ENCODE data around the gene MDK.
A peak's percentile ranks its signal among the peaks of the same experiment; 100 is the strongest.

The MDK gene, protein sequence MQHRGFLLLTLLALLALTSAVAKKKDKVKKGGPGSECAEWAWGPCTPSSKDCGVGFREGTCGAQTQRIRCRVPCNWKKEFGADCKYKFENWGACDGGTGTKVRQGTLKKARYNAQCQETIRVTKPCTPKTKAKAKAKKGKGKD

DNA sequence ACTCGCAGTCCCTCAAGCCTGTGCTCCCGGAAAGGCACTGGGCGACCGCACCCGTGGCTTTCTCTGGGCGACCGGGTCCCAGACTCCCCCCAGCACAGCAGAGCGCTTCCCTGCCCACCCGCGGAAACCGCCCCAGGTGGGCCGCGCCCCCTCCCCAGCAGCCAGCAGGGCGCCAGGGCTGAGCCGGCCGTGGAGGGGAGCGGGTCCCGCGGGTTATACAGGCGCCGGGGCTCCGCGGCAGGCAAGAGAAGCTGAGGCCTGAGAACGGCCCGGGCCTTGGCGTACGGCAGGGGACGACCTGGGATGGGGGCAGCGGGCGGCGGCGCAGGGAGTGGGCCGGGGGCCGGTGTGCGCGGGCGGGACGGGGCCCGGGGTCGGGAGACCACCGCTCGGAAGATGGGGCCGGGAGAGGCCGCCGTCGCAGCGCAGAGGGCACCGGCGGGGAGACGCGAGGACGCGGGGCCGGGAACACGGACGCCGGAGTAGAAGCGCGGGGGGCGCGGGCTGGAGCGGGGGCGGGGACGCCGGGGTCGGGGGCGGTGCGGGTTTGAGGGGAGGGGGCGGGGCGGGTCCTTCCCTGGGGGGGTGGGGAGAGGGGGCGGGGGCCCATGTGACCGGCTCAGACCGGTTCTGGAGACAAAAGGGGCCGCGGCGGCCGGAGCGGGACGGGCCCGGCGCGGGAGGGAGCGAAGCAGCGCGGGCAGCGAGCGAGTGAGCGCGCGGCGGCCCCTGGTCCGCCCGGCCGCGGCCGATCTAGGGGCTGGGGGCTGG lies at the start of gene MDK:
Gene MDK (plus strand): TSS at position 622 of the 771 bp plus-strand sequence. CDS start 389 bp downstream, outside the sequence.
- DNase-seq, result peak; percentile 52

DNA sequence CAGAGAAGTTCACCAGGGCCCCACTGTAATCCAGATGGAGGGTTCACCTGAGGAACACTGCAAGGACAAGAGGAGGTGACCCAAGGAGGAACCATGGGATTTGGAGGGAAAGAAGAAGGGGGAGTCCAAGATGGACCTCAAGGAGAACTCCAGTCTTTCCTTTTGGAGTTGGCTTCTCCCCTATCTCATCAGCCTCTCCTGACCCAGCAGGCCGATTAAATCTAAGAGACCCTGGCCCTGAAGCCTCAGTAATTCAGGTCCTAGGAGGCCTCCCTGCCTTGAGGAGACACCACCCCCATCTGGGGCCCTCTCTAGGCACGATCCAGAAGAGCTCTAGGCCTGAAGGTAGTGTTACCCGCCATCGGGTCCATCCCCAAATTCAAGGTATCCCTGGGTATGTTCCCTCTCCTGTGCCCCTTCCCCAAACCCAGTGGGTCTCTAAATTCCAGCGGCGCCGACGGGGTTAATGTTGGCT lies 49.3 kb upstream of the MDK start:
- no peak for DNase-seq

DNA sequence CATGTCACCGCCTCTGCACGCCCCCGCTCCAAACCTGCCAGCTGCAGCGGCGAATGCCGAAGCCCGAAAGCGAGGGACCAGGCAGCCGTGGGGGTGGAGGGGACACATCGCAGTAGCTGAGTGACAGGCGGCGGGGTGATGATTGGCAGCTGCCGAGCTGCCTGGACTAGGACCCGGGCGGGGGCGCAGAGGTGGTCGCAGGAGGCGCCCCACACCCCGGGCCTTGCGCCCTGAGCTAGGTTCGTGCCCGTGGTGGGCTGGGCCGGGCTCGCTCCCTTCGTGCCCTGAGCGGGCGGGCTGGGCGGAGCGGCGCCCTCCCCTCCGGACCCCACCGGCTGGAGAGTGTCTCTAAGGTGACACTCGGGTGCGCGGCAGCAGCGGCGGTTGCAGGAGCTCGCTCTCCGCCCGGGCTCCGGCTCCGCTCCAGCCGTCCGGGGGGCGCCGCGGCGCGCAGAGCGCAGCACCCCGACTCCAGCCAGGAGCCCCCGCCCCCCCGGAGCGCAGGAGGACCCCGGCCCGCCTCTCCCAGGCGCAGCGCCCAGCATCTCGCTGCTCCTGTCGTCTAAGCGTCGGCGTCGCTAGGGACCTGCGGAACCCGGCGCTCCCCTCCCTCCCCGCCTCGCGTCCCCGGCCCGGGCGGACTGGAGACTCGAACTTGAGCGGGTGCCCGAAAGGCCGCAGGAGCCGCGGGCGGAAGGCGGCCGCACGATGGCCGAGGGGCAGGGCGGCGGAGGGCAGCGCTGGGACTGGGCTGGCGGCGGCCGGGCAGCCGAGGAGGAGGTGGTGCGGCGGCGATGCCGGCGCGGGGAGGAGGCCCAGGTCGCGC lies 48.7 kb upstream of the MDK start:
- no peak for DNase-seq

DNA sequence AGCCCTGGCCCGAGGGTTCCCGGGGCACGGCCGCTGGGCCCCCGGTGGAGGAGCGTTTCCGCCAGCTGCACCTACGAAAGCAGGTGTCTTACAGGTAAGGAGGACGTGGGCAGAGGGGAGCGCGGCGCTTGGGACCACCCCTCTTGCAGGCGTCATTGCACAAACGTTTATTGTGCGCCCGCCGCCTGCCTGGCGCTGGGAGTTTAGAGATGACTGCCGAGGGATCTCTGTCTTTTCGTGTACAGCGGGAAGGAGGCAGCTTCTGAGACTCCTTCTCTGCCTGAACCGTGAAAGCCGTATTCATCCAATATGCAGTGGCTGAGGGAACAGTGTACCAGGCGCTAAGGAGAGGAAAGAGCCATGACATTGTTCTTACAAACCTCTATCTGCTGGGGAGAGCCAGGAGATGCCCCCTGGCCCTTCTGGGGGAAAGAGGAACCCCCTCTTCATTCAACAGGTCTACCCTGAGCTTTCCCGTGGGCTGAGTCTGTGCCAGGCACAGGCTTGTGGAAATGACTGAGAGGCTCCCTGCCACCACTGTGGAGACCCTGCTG lies 48.0 kb upstream of the MDK start:
- DNase-seq, result no peak

DNA sequence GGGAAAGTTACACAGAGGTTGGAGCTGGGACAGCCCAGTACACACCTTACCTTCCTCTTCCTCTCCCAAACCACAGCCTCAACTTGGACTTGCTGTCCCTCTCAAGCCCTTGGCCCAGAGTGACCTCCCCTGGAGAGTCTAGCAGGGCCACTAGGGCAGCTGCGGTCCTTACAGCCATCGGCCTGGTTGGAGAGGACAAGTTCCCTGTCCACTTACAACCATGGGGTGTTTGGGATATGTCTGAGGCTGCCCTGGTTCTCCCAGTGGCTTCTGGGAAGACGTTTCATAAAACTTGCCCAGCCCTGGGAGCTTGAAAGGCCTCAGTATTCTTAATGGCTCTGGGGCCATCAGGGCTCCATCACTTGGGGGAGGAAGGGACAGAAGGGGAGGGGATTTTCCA lies 47.3 kb upstream of the MDK start:
- DNase-seq, result no peak

DNA sequence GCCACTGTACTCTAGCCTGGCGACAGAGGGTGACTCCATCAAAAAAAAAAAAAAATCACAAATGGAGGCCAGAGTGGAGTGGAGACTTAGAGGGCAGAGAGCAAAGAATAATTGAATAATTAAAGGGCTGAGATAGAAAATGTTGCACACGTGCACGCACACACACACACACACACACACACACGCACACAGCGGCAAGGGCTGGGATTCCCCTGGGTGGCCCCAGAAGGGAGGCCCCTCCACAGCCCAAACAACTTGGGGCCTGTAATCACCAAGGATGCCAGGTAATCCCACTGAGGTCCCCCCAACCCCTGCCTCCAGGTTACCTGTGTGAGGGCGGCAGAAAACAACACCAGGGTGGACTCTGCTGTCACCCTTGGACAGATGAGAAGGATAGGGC lies 46.2 kb upstream of the MDK start:
- DNase-seq, result no peak

DNA sequence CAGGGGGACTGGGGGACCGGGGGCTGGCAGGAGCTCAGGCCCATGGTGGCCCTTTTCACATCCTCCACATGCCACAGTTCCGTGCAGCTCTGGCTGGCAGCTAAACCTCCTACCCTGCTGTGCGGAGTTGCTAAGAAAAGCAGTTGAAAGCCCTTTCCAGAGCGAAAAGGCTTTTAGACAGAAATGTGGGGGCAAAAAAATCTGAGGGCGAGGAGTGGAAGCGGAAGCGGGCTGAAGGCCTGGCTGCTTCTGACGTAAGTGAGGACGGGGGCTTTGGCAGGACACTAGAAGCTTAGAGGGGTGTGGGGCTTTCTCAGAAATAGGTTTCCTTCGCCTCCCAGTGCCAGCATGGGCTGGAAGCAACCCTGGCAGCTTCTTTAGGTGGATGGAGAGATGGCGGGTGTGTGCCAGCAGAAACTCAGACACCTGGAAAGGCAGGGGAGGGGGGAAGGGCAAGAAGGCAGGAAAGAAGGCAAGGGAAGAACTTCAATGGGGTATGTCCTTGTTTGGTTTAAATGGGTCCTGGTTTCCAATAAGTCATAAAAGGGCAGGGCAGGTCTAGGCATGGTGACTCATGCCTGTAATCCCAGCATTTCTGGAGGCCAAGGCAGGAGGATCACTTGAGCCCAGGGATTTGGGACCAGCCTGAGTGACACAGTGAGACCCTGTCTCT lies 45.4 kb upstream of the MDK start:
- DNase-seq, result no peak

DNA sequence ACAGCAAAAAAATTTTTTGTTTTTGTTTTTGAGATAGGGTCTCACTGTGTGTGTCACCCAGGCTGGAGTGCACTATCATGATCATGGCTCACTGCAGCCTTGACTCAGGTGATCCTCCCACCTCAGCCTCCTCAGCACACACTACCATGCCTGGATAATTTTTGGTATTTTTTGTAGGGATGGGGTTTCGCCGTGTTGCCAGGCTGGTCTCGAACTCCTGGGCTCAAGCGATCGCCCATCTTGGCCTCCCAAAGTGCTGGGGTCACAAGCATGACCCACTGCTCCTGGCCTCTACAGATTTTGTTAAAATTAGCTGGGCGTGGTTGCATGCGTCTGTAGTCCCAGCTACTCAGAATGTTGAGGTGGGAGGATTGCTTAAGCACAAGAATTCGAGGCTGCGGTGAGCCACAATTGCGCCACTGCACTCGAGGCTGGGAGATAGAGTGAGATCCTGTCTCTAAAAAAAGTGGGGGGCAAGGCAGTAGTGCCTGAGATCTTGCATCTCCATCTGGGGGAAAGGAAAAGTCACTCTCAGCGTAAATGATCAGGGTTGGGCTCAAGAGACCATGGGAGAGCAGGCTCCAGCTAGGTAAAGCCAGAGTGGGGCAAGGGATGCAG lies 44.8 kb upstream of the MDK start:
- no peak for DNase-seq

DNA sequence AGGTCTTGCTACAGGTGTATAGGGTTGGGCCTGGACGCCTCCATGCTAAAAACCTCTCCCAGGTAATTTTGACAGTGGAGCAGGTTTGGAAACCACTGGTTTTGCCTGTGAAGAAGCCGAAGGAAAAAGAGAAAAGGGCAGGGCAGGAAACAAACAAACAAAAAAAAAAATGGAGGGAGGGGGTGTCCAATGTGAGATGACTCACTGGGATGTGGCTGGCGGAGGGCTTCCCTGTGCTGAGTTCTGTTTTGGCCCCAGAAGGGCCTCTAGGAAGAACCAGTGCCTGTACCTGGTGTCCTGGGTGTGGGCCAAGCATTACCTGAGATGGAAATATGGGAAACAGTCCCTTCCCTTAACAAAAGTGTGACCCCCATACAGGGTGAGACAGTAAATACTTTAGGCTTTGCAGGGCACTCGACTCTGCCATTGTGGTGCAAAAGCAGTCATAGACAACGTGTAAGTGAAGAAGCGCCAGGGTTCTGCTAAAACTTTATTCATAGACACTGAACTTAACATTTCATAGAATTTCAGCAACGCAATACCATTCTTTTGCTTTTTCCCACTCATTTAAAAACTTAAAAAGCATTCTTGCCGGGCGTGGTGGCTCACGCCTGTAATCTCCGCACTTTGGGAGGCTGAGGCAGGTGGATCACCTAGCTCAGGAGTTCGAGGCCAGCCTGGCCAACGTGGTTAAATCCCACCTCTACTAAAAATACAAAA lies 43.7 kb upstream of the MDK start:
- DNase-seq, result no peak

DNA sequence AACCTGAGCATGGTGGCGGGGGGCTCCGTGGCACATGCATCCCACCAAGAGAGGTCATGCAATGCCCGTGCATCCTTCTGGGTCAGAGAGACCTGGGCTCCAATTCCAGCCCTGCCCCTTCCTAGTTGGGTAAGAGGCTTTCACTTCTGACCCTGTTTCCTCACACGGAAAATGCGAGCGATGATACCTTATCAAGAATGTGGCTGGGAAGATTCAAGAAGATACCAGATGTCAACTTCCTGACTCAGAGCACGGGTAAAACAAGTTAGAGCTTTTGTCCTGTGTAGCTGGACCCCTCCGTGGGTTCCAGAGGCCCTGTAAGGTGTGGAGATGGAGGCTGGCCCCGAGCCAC lies 42.9 kb upstream of the MDK start:
- DNase-seq, result no peak

DNA sequence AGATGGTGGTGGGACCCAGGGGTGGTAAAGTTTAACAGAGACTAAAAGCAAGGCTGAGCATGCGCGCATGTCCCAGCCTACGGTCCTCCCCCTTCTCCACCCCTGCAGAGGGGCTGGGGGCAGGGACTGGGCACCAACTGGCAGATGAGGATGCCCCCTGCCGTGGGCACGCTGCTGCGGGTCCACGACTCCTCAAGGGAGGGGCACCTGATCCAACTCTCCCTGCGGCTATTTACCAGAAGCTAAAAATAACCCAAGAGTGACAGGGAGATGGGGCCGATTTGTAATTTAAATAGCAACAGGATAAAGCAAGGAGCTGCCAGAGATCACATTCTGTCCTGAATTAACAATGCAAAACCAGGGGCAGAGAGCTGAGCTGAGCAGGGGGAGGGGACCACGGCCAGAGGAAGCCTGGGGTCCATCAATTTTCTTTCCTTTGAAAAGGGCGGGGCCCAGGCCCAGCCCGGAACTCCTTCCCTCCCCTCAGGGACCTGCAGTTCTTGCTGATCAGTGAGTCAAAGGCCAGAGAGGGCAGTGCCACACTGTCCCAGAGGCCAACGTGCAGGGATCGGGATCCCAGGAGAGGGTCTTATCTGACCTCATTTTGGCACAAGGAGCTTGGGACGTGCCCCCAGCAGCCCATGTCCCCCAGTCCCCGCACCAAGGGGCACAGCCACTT lies 42.3 kb upstream of the MDK start:
- DNase-seq, result no peak

DNA sequence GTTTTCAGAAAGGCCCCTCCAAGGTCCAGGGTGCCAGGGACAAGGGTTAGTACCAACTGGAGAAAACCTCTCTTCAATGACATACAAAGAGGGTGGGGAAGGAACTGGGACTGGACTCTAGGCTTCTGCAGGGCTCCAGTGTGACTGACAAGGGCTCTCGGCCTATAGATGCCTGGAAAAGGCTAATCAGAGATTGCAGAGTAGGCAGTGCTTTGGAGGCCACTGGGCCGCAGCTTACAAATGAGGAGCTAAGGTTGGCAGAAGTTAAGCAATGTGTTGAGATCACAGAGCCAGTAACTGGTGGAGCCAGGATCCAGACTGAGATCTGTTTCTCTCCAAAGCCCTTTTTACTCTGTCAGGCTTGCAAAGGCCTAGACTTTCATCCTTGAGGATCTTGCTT lies 41.7 kb upstream of the MDK start:
- DNase-seq, result no peak

DNA sequence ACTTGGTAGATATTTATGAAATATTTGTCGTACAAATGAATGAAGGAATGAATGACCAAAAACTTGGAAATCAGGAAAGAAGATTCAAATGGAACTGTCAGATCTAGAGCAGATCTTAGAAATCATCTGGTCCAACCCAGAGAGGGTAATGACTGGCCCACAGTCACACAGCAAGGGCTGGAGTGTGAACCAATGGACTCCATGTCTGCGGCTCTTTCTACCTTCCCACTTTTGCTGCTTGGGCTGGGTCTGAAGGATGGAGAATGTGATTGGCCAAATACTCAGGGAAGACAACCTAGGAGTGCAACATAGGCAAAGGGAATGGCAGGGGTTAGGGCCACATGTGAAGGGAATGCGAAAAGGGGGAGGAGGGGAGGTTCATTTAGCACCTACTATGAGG lies 40.0 kb upstream of the MDK start:
- DNase-seq, result no peak

DNA sequence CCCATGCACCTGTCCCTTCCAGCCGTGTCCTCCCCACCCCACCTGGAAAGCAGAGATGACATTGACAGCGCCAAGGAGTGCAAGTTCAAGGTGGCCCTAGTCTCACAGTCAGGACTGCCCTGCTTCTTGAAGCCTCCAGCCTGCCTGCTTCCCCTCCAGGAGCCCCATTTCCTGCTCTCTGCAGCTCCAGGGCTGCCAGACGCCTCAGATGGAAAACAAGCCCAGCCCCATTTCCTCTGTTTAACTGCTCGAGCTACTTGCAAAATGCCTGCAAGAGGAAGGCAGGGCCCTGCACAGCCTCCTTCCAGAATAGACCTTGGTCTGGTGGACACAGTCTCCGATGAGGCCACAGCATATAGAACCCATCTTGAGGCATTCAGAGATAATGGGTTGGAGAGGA lies 39.2 kb upstream of the MDK start:
- DNase-seq, result no peak

DNA sequence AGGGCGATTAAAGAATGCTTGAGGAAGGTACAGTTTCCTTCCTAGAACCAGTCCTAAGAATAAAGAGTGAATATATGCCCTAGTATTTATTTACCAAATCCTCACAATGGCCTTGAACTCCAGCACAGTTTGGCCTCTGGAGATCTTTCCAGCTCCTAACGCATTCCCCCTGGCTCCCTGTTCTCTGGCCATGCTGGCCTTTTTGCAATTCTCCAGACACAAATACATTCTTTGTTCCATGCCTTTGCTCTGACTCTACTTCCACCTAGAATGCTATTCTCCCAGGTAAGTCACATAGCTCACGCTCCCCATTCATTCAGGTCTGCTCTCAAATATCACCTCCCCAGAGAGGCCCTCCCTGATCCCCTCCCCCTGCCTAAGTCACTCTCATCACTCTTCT lies 37.9 kb upstream of the MDK start:
- DNase-seq, result no peak

DNA sequence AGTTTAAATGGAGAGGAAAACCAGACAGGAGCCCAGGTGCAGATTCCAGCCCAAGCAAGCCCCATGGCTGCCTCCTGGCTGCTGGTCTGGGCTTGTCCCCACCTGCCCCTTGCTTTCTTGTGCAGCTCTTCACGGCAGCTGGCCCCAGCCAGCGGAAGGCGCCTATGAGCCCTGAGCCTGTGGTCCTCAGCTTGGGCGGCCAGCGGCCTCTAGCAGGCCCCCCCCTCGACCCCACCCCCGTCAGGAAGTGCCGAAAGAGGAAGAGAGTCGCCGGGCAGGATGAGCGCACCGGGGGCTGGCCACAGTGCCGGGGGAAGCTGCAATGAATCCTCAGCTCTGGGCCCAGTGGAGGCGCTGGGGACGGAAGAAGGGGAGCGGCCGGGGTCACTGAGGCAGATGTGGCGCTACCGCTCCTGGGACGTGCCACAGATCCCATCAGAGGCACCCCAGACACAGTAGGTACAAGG lies 36.3 kb upstream of the MDK start:
- no peak for DNase-seq

DNA sequence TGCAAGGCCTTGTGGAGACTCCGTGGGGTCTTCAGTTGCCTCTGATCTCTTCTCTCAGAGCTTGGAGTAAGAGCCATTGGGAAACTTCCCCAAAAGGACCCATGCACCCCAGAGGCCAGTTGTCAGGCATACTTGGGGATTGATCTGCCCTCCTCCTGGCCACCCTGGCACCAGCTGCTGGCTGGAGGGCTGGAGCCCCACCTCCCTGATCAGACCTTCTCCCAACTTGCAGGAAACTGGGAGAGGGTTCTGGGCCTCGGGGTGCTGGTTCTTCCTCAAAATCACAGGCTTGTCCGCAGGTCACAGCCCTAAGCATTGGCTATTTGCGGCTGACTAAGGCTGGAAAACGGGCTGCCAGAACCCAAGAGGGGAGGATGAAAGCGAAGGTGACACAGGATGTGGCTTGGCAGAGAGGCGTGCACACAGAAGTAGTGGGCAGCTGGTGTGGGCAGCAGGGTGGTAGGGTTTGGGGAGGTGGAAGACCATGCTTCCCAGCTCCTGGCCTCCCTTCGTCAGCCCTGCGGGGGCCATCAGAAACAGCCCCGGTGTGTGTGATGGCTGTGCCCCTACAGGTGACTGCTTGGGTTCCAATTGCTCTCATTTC lies 35.5 kb upstream of the MDK start:
- DNase-seq, result no peak

DNA sequence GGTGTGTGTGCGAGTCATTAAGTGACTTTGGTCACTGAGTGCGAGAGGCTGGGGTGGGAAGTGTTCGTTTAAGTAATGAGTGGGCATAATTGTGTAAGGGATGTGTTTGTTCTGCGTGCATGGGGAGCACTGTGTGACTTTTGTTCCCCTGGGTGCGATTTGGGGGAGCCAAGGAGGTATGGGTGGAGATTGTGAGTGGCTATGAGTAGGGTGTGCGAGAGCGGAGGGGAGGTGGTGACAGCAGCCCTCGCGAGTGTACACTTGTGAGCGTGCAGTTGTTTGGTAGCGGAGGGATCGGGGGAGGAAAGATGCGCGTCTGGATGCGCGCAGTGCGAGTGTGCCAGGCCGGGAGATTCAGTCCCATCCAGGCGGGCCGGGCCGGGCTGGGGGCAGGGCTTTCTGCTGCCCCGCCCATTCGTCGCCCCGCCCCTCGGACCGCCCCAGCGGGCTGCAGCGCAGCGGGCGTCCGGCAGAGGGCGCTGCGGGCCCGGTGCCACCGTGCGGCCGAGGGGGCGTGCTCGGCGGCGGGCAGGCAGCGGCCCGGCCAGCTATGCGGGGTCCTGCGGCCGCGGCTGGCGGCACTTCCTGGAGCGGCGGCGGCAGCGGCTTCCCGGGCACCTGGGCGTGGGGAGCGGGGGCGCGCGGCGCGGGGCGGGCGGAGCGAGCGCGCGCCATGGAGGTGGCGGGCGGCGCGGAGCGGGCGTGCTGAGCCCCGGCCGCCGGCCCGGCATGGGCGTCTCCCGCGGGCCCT lies 34.4 kb upstream of the MDK start, which contains the start of gene DGKZ:
Gene DGKZ (plus strand): TSS at position 578 of the 751 bp plus-strand sequence. CDS start 197 bp downstream, outside the sequence.
- DNase-seq, result peak; percentile 83

DNA sequence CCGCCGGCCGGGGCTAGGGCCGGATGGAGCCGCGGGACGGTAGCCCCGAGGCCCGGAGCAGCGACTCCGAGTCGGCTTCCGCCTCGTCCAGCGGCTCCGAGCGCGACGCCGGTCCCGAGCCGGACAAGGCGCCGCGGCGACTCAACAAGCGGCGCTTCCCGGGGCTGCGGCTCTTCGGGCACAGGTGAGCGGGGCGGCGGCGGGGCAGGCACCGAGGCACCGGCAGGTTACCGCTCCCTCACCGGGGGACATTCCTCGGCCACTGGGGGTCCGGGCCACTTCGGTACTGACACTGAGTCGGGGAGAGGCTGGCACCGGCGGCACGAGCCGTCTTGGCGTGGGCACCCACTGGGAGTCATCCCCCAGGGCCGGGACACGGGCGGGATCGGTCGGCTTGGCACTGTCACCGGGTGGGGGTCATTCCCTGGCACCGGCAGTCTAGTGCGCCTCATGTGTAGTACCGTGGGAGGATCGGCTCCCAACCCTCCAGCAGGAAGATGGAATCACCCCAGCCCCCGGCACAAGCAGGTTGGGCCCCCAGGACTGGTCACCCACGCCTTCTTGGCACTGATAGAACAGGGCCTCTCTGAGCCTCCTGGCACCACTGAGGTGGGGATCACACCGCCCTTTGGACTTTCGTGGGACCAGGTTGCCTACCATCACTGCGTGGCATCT lies 33.7 kb upstream of the MDK start:
- DNase-seq, result no peak

Data from fibroblast of skin of right quadriceps (primary cell).